HepG2 (cell line): Measurements from ENCODE around the gene LGR6. TPM values are rescaled to one million over a fixed set of nuclear protein-coding genes. Genes with fewer than 3 reads are reported as not detected.

Source experiments
- ATAC-seq: fragments of 200-7000 bp; cut with Tn5 transposase; 3 replicates; pipeline ENCODE4 v1.9.1; 2020; ENCODE audit warnings: mild to moderate bottlenecking, moderate library complexity
- BruUV-seq: library from RNA; stranded (reverse); fragments of 400-500 nt; replicated peaks from 2 replicates; lab custom pipeline; 2021; lab: Mats Ljungman, UMichigan
- CTCF ChIA-PET: fragments of 300-600 bp; formaldehyde crosslinking; extraction: SDS; loops from one replicate; lab custom pipeline; 2021; ENCODE audit warnings: low total read pairs, inconsistent platforms, low intra/inter-chr PET ratio; lab: Yijun Ruan, JAX
- POLR2A ChIA-PET: fragments of 350-600 bp; sonication (Branson Sonifier 250); formaldehyde crosslinking; loops from one replicate; lab custom pipeline; 2020; ENCODE audit warnings: antibody characterized with exemption, inconsistent platforms; lab: Yijun Ruan, JAX
- DNase-seq: peaks from one replicate; pipeline ENCODE4 v3.0.0-alpha.2; 2015; ENCODE audit warnings: low spot score
- FAIRE-seq: peaks from 3 replicates; lab custom pipeline; 2011; peaks lifted over from hg19 to GRCh38; lab: Jason Lieb, UNC
- H2AFZ ChIP-seq: one replicate; pipeline ENCODE4 v1.6.1; 2011; ENCODE audit warnings: low read length, inconsistent platforms
- H3K27ac ChIP-seq: fragments of 300-600 bp; 3 replicates; pipeline ENCODE4 v1.8.0; 2011; ENCODE audit warnings: mixed run types, mild to moderate bottlenecking, mixed read lengths, low read length, inconsistent platforms; ENCODE audit not compliant: insufficient read depth; ENCODE audit errors: extremely low read length
- H3K27me3 ChIP-seq, 2 experiments: fragments of 200-600 bp in 1 of 2; 2 replicates in 1 of 2; 3 replicates in 1 of 2; pipeline versions ENCODE4 v1.6.0 to v1.8.0; 2011; ENCODE audit warnings: low read length in 2 of 2, mild to moderate bottlenecking in 2 of 2, moderate library complexity in 2 of 2, inconsistent platforms in 1 of 2; ENCODE audit not compliant: insufficient read depth in 2 of 2, control insufficient read depth in 1 of 2
- H3K36me3 ChIP-seq, 2 experiments: fragments of 200-600 bp in 1 of 2; replicated peaks in 1 of 2; 2 replicates in 1 of 2; 3 replicates in 1 of 2; pipeline versions ENCODE4 v1.5.1 to v1.8.0; 2011; ENCODE audit warnings: low read length in 2 of 2, inconsistent platforms in 1 of 2; ENCODE audit not compliant: insufficient read depth in 2 of 2, control insufficient read depth in 1 of 2
- H3K4me1 ChIP-seq: 2 replicates; pipeline ENCODE4 v1.5.1; 2012; ENCODE audit warnings: low read length, inconsistent platforms; ENCODE audit not compliant: insufficient read depth
- H3K4me2 ChIP-seq: 2 replicates; pipeline ENCODE4 v1.6.0; 2011; ENCODE audit warnings: low read depth, low read length, inconsistent platforms
- H3K4me3 ChIP-seq, 3 experiments: fragments of 200-600 bp in 1 of 3; sonication (generic), shearing (Covaris generic) in 1 of 3; replicated peaks in 1 of 3; 2 replicates each; pipeline ENCODE4 v1.5.1; 2011 to 2016; ENCODE audit warnings: low read length in 3 of 3, inconsistent platforms in 2 of 3, low read depth in 2 of 3, mild to moderate bottlenecking in 2 of 3, control low read depth in 1 of 3, mixed read lengths in 1 of 3; ENCODE audit not compliant: insufficient read depth in 1 of 3
- H3K79me2 ChIP-seq: one replicate; pipeline ENCODE4 v1.6.1; 2011; ENCODE audit warnings: low read length, inconsistent platforms; ENCODE audit not compliant: insufficient read depth
- H3K9ac ChIP-seq: 2 replicates; pipeline ENCODE4 v1.6.0; 2011; ENCODE audit warnings: mild to moderate bottlenecking, low read depth, low read length, inconsistent platforms; ENCODE audit not compliant: insufficient read depth
- H3K9me3 ChIP-seq: 2 replicates; pipeline ENCODE4 v1.5.1; 2012; ENCODE audit warnings: mild to moderate bottlenecking, low read length
- H4K20me1 ChIP-seq: 2 replicates; pipeline ENCODE4 v1.6.0; 2011; ENCODE audit warnings: inconsistent platforms, mild to moderate bottlenecking, low read length, moderate library complexity; ENCODE audit not compliant: insufficient read depth
- CSRNP1 ChIP-seq: sonication (generic); formaldehyde crosslinking; IDR thresholded peaks from 2 replicates; pipeline ENCODE4 v1.8.1; 2023; ENCODE audit warnings: mild to moderate bottlenecking, missing genetic modification reagents
- FOXJ3 ChIP-seq: sonication (generic); formaldehyde crosslinking; IDR thresholded peaks from 2 replicates; pipeline ENCODE4 v1.4.0; 2020; ENCODE audit warnings: missing genetic modification reagents, mild to moderate bottlenecking, borderline replicate concordance
- HNRNPUL1 ChIP-seq: fragments of 200-400 bp; formaldehyde crosslinking; IDR thresholded peaks from 2 replicates; pipeline ENCODE4 v1.6.1; 2017; ENCODE audit warnings: low read depth, mild to moderate bottlenecking, low read length, moderate library complexity
- NFIB ChIP-seq: sonication (generic); formaldehyde crosslinking; IDR thresholded peaks from 2 replicates; pipeline ENCODE4 v1.9.0; 2021; ENCODE audit warnings: missing genetic modification reagents, mild to moderate bottlenecking, borderline replicate concordance
- NONO ChIP-seq, 2 experiments: fragments of 450-650 bp in 1 of 2; sonication (generic) in 1 of 2; formaldehyde crosslinking in 1 of 2; IDR thresholded peaks in 1 of 2; conservative IDR thresholded peaks in 1 of 2; 2 replicates each; pipeline versions ENCODE4 v1.6.1 to v1.8.0; 2017 to 2022; ENCODE audit warnings: mild to moderate bottlenecking in 1 of 2, missing genetic modification reagents in 1 of 2, moderate library complexity in 1 of 2
- RARA ChIP-seq: IDR thresholded peaks from 2 replicates; pipeline ENCODE4 v1.6.1; 2016; ENCODE audit warnings: missing genetic modification reagents, missing compliant biosample characterization
- RBAK ChIP-seq: sonication (generic); formaldehyde crosslinking; IDR thresholded peaks from 2 replicates; pipeline ENCODE4 v1.5.1; 2020; ENCODE audit warnings: mild to moderate bottlenecking, missing genetic modification reagents
- RERE ChIP-seq: IDR thresholded peaks from 2 replicates; pipeline ENCODE4 v1.6.1; 2016; ENCODE audit warnings: low read depth, missing genetic modification reagents, missing compliant biosample characterization
- TAF15 ChIP-seq: fragments of 200-400 bp; formaldehyde crosslinking; IDR thresholded peaks from one replicate; pipeline ENCODE4 v1.6.1; 2018; ENCODE audit warnings: mild to moderate bottlenecking, low read depth, low read length; ENCODE audit not compliant: poor library complexity, severe bottlenecking
- TSC22D2 ChIP-seq: sonication (generic); formaldehyde crosslinking; IDR thresholded peaks from 2 replicates; pipeline ENCODE4 v1.5.1; 2020; ENCODE audit warnings: missing genetic modification reagents, mild to moderate bottlenecking, borderline replicate concordance
- XRCC5 ChIP-seq: fragments of 200-400 bp; formaldehyde crosslinking; optimal IDR thresholded peaks from 2 replicates; pipeline ENCODE3; 2017; ENCODE audit warnings: mild to moderate bottlenecking, low read length
- ZBTB49 ChIP-seq: sonication (generic); formaldehyde crosslinking; IDR thresholded peaks from 2 replicates; pipeline ENCODE4 v1.4.0; 2020; ENCODE audit warnings: missing genetic modification reagents, borderline replicate concordance
- ZNF207 ChIP-seq: fragments of 450-650 bp; IDR thresholded peaks from 2 replicates; pipeline ENCODE4 v1.6.1; 2016; ENCODE audit warnings: antibody characterized with exemption, borderline replicate concordance
- ZNF558 ChIP-seq: sonication (generic); formaldehyde crosslinking; IDR thresholded peaks from 2 replicates; pipeline ENCODE4 v1.9.0; 2022; ENCODE audit warnings: mild to moderate bottlenecking, missing genetic modification reagents, borderline replicate concordance
- ZSCAN29 ChIP-seq: sonication (generic); formaldehyde crosslinking; conservative IDR thresholded peaks from 2 replicates; pipeline ENCODE4 v1.4.0; 2020; ENCODE audit warnings: mild to moderate bottlenecking, missing genetic modification reagents
- WGBS: methylation state at CpG from one replicate; pipeline ENCODE4 v1.1.6; 2017; ENCODE audit warnings: low lambda C conversion rate; 5-methylcytosine and 5-hydroxymethylcytosine counted together
- in situ Hi-C: cut with HindIII; loops from 2 replicates; pipeline ENCODE4 v1.10.0; 2017; ENCODE audit warnings: low pct_unique_long_range_greater_than_20kb; ENCODE audit not compliant: extremely low pct_ligation_motif_present
- intact Hi-C: fragments of 100-400 bp; cut with micrococcal nuclease; formaldehyde crosslinking; loops from one replicate; pipeline ENCODE4 v1.10.0; 2022; ENCODE audit not compliant: unreplicated experiment
- polyA plus RNA-seq, 8 experiments: library from polyadenylated mRNA; depleted of rRNA in 3 of 8; stranded (reverse) in 7 of 8; unstranded in 1 of 8; fragments of >200 nt; fragmentation: Illumina TruSeq in 4 of 8; extraction: Trizol in 4 of 8; gene quantifications; 2 replicates each; pipeline versions ENCODE4 v1.2.1 to v1.2.3, GENCODE V29; 2011 to 2016; ENCODE audit warnings: low read depth in 4 of 8, missing spikeins in 1 of 8, mixed read lengths in 1 of 8; ENCODE audit not compliant: insufficient read depth in 1 of 8
- total RNA-seq, 5 experiments: library from RNA; depleted of rRNA; stranded (reverse); fragments of >200 nt; fragmentation: Illumina TruSeq; extraction: Trizol; gene quantifications; 2 replicates each; pipeline ENCODE4 v1.2.3, GENCODE V29; 2016; ENCODE audit warnings: low read depth in 1 of 5

LGR6 gene
- total and polyA plus RNA-seq, 2 of the 13 experiments (the other 11 are each of a cell fraction or from before 2014, with no cell fraction given): 0.07 TPM; not detected in 1

GRCh38 chr1:202162047-202162417 is 31.6 kb upstream of the LGR6 start:
- Histone ChIP-seq H3K79me2 (no peaks in the 10 kb centered on the region), H3K4me2 (peak overlapping the region; percentile 18; the same call in 1 of the 2 replicates), H3K27me3 (peaks cover 7 to 74% of the 10 kb centered on the region in 2 experiments), H3K9me3 (no peaks in the 10 kb centered on the region), H3K9ac (no peak overlapping the region), H2AFZ (no peak overlapping the region), H3K4me3 (no peak overlapping the region), H4K20me1 (no peaks in the 10 kb centered on the region), H3K27ac (no peak overlapping the region), H3K4me1 (peaks cover 25% of the 10 kb centered on the region), H3K36me3 (no peaks in the 10 kb centered on the region)
- no peak for TF ChIP-seq TSC22D2 (CRISPR knock-in tag)
- TF ChIP-seq NONO (IDR thresholded peaks at IDR 0.05): no peak
- no peak for TF ChIP-seq NONO (CRISPR knock-in tag; conservative IDR thresholded peaks at IDR 0.05)
- no peak for TF ChIP-seq ZSCAN29 (CRISPR knock-in tag)
- TF ChIP-seq ZNF207: no peak
- TF ChIP-seq ZBTB49 (CRISPR knock-in tag): no peak
- TF ChIP-seq TAF15: no peak
- TF ChIP-seq RARA (CRISPR knock-in tag): no peak
- TF ChIP-seq FOXJ3 (CRISPR knock-in tag): no peak
- no peak for TF ChIP-seq NFIB (CRISPR knock-in tag)
- no peak for TF ChIP-seq XRCC5
- TF ChIP-seq RBAK: no peak
- TF ChIP-seq CSRNP1 (CRISPR knock-in tag): no peak
- no peak for TF ChIP-seq RERE
- no peak for TF ChIP-seq HNRNPUL1
- no peak for TF ChIP-seq ZNF558
- no peak for ATAC-seq
- no TSS peak for BruUV-seq
- intact Hi-C loops: no loop called here
- no peak for FAIRE-seq
- in situ Hi-C loops: no loop called here
- POLR2A ChIA-PET: no interaction called here
- no peak for DNase-seq
- WGBS: 11% methylated on average over 1 of the region's 4 CpGs
- CTCF ChIA-PET: no interaction called here
